Peyer's patch (tissue), 4 donors: ENCODE data around the gene CELA1.

Experiments used
- POLR2A ChIP-seq, 2 donors: fragments of 450-650 bp; IDR thresholded peaks; one replicate each; pipeline ENCODE4 v1.5.1; 2017; ENCODE audit warnings: antibody characterized with exemption in 2 of 2, mild to moderate bottlenecking in 2 of 2, moderate library complexity in 2 of 2
- TF ChIP-seq, protein P1 (sequence below), 6 experiments: fragments of 450-650 bp in 4 of 6; fragments of 200-600 bp in 2 of 6; sonication (generic) in 1 of 6; IDR thresholded peaks; one replicate each; pipeline ENCODE4 v1.5.1; 2017 to 2019; ENCODE audit warnings: antibody characterized with exemption in 6 of 6, mild to moderate bottlenecking in 3 of 6, moderate library complexity in 1 of 6

GRCh38 chr12:51306507-51306906 is 40.0 kb downstream of the CELA1 start:
- TF ChIP-seq, protein P1, sequence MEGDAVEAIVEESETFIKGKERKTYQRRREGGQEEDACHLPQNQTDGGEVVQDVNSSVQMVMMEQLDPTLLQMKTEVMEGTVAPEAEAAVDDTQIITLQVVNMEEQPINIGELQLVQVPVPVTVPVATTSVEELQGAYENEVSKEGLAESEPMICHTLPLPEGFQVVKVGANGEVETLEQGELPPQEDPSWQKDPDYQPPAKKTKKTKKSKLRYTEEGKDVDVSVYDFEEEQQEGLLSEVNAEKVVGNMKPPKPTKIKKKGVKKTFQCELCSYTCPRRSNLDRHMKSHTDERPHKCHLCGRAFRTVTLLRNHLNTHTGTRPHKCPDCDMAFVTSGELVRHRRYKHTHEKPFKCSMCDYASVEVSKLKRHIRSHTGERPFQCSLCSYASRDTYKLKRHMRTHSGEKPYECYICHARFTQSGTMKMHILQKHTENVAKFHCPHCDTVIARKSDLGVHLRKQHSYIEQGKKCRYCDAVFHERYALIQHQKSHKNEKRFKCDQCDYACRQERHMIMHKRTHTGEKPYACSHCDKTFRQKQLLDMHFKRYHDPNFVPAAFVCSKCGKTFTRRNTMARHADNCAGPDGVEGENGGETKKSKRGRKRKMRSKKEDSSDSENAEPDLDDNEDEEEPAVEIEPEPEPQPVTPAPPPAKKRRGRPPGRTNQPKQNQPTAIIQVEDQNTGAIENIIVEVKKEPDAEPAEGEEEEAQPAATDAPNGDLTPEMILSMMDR (IDR thresholded peaks at IDR 0.05), result no peak
- TF ChIP-seq POLR2A (IDR thresholded peaks at IDR 0.05), result no peak
